ENCODE data around the gene FOXQ1. TPM values are rescaled to one million over a fixed set of nuclear protein-coding genes. Genes with fewer than 3 reads are reported as not detected.

Gene FOXQ1
- total RNA-seq, 1 donor from 2014 or later = not detected

- DNase-seq = no peak
- H3K4me1 Mint-ChIP-seq = no peaks in the 10 kb centered on the region
- intact Hi-C loops (cut with micrococcal nuclease) = no loop called here
- H3K36me3 Mint-ChIP-seq (ENCODE audit: low read depth) = no peaks in the 10 kb centered on the region
- no peak overlapping the region for H3K4me3 Mint-ChIP-seq
- H3K9me3 Mint-ChIP-seq = no peaks in the 10 kb centered on the region
- H3K27me3 Mint-ChIP-seq = peaks cover 23% of the 10 kb centered on the region
- H3K27ac Mint-ChIP-seq = no peak overlapping the region
Observed at GRCh38 chr6:1280666-1281300, 31.1 kb upstream of the FOXQ1 start.

- Mint-ChIP-seq H3K27ac (no peak overlapping the region), H3K27me3 (peaks cover 23% of the 10 kb centered on the region), H3K4me1 (no peaks in the 10 kb centered on the region), H3K9me3 (no peaks in the 10 kb centered on the region), H3K4me3 (no peak overlapping the region), H3K36me3 (ENCODE audit: low read depth) (no peaks in the 10 kb centered on the region)
- no peak for DNase-seq
- intact Hi-C loops (cut with micrococcal nuclease) = no loop called here
Observed at GRCh38 chr6:1281746-1282145, 30.2 kb upstream of the FOXQ1 start.

- intact Hi-C loops (cut with micrococcal nuclease) = no loop called here
Observed at GRCh38 chr6:1283501-1283900, 28.4 kb upstream of the FOXQ1 start.

GRCh38 chr6:1285556-1285955, 26.3 kb upstream of the FOXQ1 start:
- DNase-seq = no peak
- no peaks in the 10 kb centered on the region for H3K4me1 Mint-ChIP-seq
- no peak overlapping the region for H3K4me3 Mint-ChIP-seq
- H3K9me3 Mint-ChIP-seq = no peaks in the 10 kb centered on the region
- intact Hi-C loops (cut with micrococcal nuclease) = no loop called here
- H3K27me3 Mint-ChIP-seq = peaks cover 17% of the 10 kb centered on the region
- no peaks in the 10 kb centered on the region for H3K36me3 Mint-ChIP-seq (ENCODE audit: low read depth)
- H3K27ac Mint-ChIP-seq = no peak overlapping the region

More at GRCh38 chr6:1283501-1283900, 28.4 kb upstream of the FOXQ1 start:
- no peak overlapping the region for H3K27ac Mint-ChIP-seq
- H3K4me3 Mint-ChIP-seq = no peak overlapping the region
- H3K4me1 Mint-ChIP-seq = no peaks in the 10 kb centered on the region
- H3K27me3 Mint-ChIP-seq = peaks cover 25% of the 10 kb centered on the region
- H3K36me3 Mint-ChIP-seq (ENCODE audit: low read depth) = no peaks in the 10 kb centered on the region
- no peaks in the 10 kb centered on the region for H3K9me3 Mint-ChIP-seq
- DNase-seq = no peak

GRCh38 chr6:1285956-1286355, 25.9 kb upstream of the FOXQ1 start:
- H3K27me3 Mint-ChIP-seq = peaks cover 17% of the 10 kb centered on the region
- DNase-seq = no peak
- intact Hi-C loops (cut with micrococcal nuclease) = no loop called here
- H3K4me3 Mint-ChIP-seq = no peak overlapping the region
- H3K4me1 Mint-ChIP-seq = no peaks in the 10 kb centered on the region
- H3K27ac Mint-ChIP-seq = no peak overlapping the region
- no peaks in the 10 kb centered on the region for H3K9me3 Mint-ChIP-seq
- H3K36me3 Mint-ChIP-seq (ENCODE audit: low read depth) = no peaks in the 10 kb centered on the region

GRCh38 chr6:1287103-1287591, 24.8 kb upstream of the FOXQ1 start:
- H3K9me3 Mint-ChIP-seq = no peaks in the 10 kb centered on the region
- no peaks in the 10 kb centered on the region for H3K36me3 Mint-ChIP-seq (ENCODE audit: low read depth)
- H3K4me1 Mint-ChIP-seq = no peaks in the 10 kb centered on the region
- intact Hi-C loops (cut with micrococcal nuclease) = no loop called here
- H3K27me3 Mint-ChIP-seq = peaks cover 9% of the 10 kb centered on the region
- H3K27ac Mint-ChIP-seq = no peak overlapping the region
- no peak overlapping the region for H3K4me3 Mint-ChIP-seq
- no peak for DNase-seq

- no peak overlapping the region for H3K4me3 Mint-ChIP-seq
- H3K9me3 Mint-ChIP-seq = no peaks in the 10 kb centered on the region
- intact Hi-C loops (cut with micrococcal nuclease) = no loop called here
- DNase-seq = no peak
- H3K4me1 Mint-ChIP-seq = no peaks in the 10 kb centered on the region
- no peak overlapping the region for H3K27ac Mint-ChIP-seq
- peaks cover 4% of the 10 kb centered on the region for H3K27me3 Mint-ChIP-seq
- H3K36me3 Mint-ChIP-seq (ENCODE audit: low read depth) = no peaks in the 10 kb centered on the region
Observed at GRCh38 chr6:1290086-1290485, 21.8 kb upstream of the FOXQ1 start.

GRCh38 chr6:1290805-1291204, 21.1 kb upstream of the FOXQ1 start:
- Mint-ChIP-seq H3K4me3 (no peak overlapping the region), H3K27me3 (peaks cover 4% of the 10 kb centered on the region), H3K9me3 (no peaks in the 10 kb centered on the region), H3K4me1 (no peaks in the 10 kb centered on the region), H3K27ac (no peak overlapping the region), H3K36me3 (ENCODE audit: low read depth) (no peaks in the 10 kb centered on the region)
- intact Hi-C loops (cut with micrococcal nuclease) = no loop called here
- DNase-seq = no peak

GRCh38 chr6:1291381-1291780, 20.5 kb upstream of the FOXQ1 start:
- H3K27me3 Mint-ChIP-seq = peaks cover 7% of the 10 kb centered on the region
- intact Hi-C loops (cut with micrococcal nuclease) = no loop called here
- H3K4me3 Mint-ChIP-seq = no peak overlapping the region
- H3K27ac Mint-ChIP-seq = no peak overlapping the region
- no peaks in the 10 kb centered on the region for H3K36me3 Mint-ChIP-seq (ENCODE audit: low read depth)
- DNase-seq = no peak
- H3K4me1 Mint-ChIP-seq = no peaks in the 10 kb centered on the region
- no peaks in the 10 kb centered on the region for H3K9me3 Mint-ChIP-seq

- Mint-ChIP-seq H3K9me3 (no peaks in the 10 kb centered on the region), H3K4me3 (no peak overlapping the region), H3K27me3 (peaks cover 8% of the 10 kb centered on the region), H3K4me1 (no peaks in the 10 kb centered on the region), H3K27ac (no peak overlapping the region), H3K36me3 (ENCODE audit: low read depth) (no peaks in the 10 kb centered on the region)
- no peak for DNase-seq
- intact Hi-C loops (cut with micrococcal nuclease) = no loop called here
Observed at GRCh38 chr6:1295420-1295819, 16.5 kb upstream of the FOXQ1 start.

- intact Hi-C loops (cut with micrococcal nuclease) = no loop called here
- H3K27me3 Mint-ChIP-seq = peaks cover 10% of the 10 kb centered on the region
- H3K27ac Mint-ChIP-seq = no peak overlapping the region
- H3K4me1 Mint-ChIP-seq = no peaks in the 10 kb centered on the region
- no peaks in the 10 kb centered on the region for H3K36me3 Mint-ChIP-seq (ENCODE audit: low read depth)
- H3K4me3 Mint-ChIP-seq = no peak overlapping the region
- no peaks in the 10 kb centered on the region for H3K9me3 Mint-ChIP-seq
- no peak for DNase-seq
Observed at GRCh38 chr6:1296079-1296478, 15.8 kb upstream of the FOXQ1 start.

GRCh38 chr6:1296542-1296941, 15.4 kb upstream of the FOXQ1 start:
- Mint-ChIP-seq H3K4me3 (no peak overlapping the region), H3K9me3 (no peaks in the 10 kb centered on the region), H3K4me1 (no peaks in the 10 kb centered on the region), H3K27ac (no peak overlapping the region), H3K27me3 (peaks cover 11% of the 10 kb centered on the region), H3K36me3 (ENCODE audit: low read depth) (no peaks in the 10 kb centered on the region)
- no peak for DNase-seq
- intact Hi-C loops (cut with micrococcal nuclease) = no loop called here

GRCh38 chr6:1297746-1298145, 14.2 kb upstream of the FOXQ1 start:
- Mint-ChIP-seq H3K9me3 (no peaks in the 10 kb centered on the region), H3K36me3 (ENCODE audit: low read depth) (no peaks in the 10 kb centered on the region), H3K4me3 (no peak overlapping the region), H3K27ac (no peak overlapping the region), H3K27me3 (peaks cover 16% of the 10 kb centered on the region), H3K4me1 (no peaks in the 10 kb centered on the region)
- no peak for DNase-seq
- intact Hi-C loops (cut with micrococcal nuclease) = no loop called here

- Mint-ChIP-seq H3K27me3 (peaks cover 17% of the 10 kb centered on the region), H3K36me3 (ENCODE audit: low read depth) (no peaks in the 10 kb centered on the region), H3K9me3 (no peaks in the 10 kb centered on the region), H3K4me1 (no peaks in the 10 kb centered on the region), H3K4me3 (no peak overlapping the region), H3K27ac (no peak overlapping the region)
- intact Hi-C loops (cut with micrococcal nuclease) = no loop called here
- no peak for DNase-seq
Observed at GRCh38 chr6:1298768-1299167, 13.1 kb upstream of the FOXQ1 start.

- DNase-seq = no peak
- Mint-ChIP-seq H3K4me1 (peaks cover 2% of the 10 kb centered on the region), H3K9me3 (no peaks in the 10 kb centered on the region), H3K36me3 (ENCODE audit: low read depth) (no peaks in the 10 kb centered on the region), H3K4me3 (no peak overlapping the region), H3K27me3 (peaks cover 58% of the 10 kb centered on the region), H3K27ac (no peak overlapping the region)
- intact Hi-C loops (cut with micrococcal nuclease) = no loop called here
Observed at GRCh38 chr6:1306133-1306532, 5.8 kb upstream of the FOXQ1 start.

Data from activated CD4-positive, alpha-beta T cell treated with anti-CD3 and anti-CD28 coated beads, Interleukin-2, amount 10 ng/mL, durations not matched to agents 24 days and 14 days (primary cell).